Spinal cord (tissue), 10 donors: ENCODE data around the gene IL17RD. TPM values are rescaled to one million over a fixed set of nuclear protein-coding genes. Genes with fewer than 3 reads are reported as not detected.

ENCODE experiments used
- DNase-seq, 6 donors: peaks; one replicate each; pipeline versions ENCODE4 v3.0.0 to v3.0.0-alpha.2; 2013 to 2015; ENCODE audit warnings: low spot score in 6 of 6, low read depth in 4 of 6
- H3K27ac ChIP-seq: one replicate; pipeline ENCODE4 v1.5.1; 2013; ENCODE audit warnings: low read depth, low read length, control low read depth
- H3K27me3 ChIP-seq: one replicate; pipeline ENCODE4 v1.6.1; 2013; ENCODE audit warnings: low read length; ENCODE audit not compliant: control insufficient read depth, insufficient read depth
- H3K36me3 ChIP-seq: one replicate; pipeline ENCODE4 v1.6.1; 2013; ENCODE audit warnings: low read length; ENCODE audit not compliant: control insufficient read depth, insufficient read depth
- H3K4me1 ChIP-seq: one replicate; pipeline ENCODE4 v1.6.1; 2013; ENCODE audit warnings: low read length; ENCODE audit not compliant: control insufficient read depth, insufficient read depth
- H3K4me3 ChIP-seq: one replicate; pipeline ENCODE4 v1.5.1; 2013; ENCODE audit warnings: low read depth, low read length, control low read depth
- H3K9me3 ChIP-seq: one replicate; pipeline ENCODE4 v1.6.1; 2013; ENCODE audit warnings: low read length; ENCODE audit not compliant: control insufficient read depth, insufficient read depth
- WGBS: methylation state at CpG from one replicate; pipeline ENCODE4 v1.1.5; 2013; ENCODE audit warnings: missing lambda C conversion rate; ENCODE audit not compliant: insufficient coverage; 5-methylcytosine and 5-hydroxymethylcytosine counted together
- polyA plus RNA-seq, 2 donors: library from polyadenylated mRNA; unstranded; fragments of 120-200 nt; gene quantifications; one replicate each; pipeline ENCODE4 v1.2.1, GENCODE V29; 2013; ENCODE audit not compliant: insufficient read length in 2 of 2
- total RNA-seq, 2 donors: library from RNA; depleted of rRNA in 1 of 2; stranded (reverse); fragments of 120-200 nt in 1 of 2; fragments of >200 nt in 1 of 2; gene quantifications; one replicate each; pipeline versions ENCODE4 v1.2.3 to v1.2.4, GENCODE V29; 2013 to 2014
- donor health status: healthy.

The IL17RD gene
- total and polyA plus RNA-seq, 4 donors: 17.3 to 28.5 (median 24.2) TPM

DNA sequence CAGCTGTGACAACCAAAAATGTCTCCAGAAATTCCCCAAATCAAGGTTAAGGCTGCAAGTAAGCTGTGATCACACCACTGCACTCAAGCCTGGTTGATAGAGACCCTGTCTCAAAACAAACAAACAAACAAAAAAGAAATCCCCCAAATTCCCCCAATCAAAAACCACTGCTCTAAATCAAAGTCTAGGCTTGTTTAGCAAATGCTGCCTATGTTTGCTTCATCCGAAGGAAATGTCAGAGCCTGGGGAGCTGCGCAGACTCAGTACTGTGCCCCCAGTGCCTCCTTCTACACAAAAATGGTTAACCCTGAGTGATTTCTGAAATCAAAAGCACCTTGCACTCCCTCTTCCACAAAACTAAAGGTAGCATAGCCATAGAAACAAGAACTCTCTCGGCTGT, 13.4 kb downstream of the IL17RD start:
- H3K27ac ChIP-seq: peak overlapping the region; percentile 72
- peaks cover 21% of the 10 kb centered on the region for H3K4me1 ChIP-seq
- no peak overlapping the region for H3K4me3 ChIP-seq
- DNase-seq: peak in 1 of 6 donors; percentile 1
- WGBS: 17% methylated on average over 3 of the region's 3 CpGs
- H3K36me3 ChIP-seq: no peaks in the 10 kb centered on the region
- H3K9me3 ChIP-seq: no peaks in the 10 kb centered on the region
- H3K27me3 ChIP-seq: no peaks in the 10 kb centered on the region

DNA sequence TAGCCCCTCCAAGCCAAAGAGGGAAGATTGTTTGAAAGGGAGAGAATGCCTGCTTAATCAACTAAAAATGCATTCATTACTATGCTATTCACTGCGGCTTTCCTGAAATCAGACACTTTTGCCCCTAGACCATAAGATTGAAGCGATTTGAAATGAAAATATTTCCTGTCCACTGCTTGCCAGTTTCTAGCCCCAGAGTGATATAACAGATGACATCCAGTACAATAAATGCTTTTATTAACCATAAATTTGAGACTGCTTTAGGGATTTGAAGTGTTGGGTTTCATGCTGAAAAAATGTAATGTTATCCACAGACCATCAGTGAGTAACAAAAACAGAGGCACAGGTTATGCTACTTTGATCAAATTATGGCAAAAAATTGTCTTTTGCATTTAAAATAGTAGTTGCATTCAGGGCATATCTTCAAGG, 14.1 kb downstream of the IL17RD start:
- Histone ChIP-seq H3K36me3 (no peaks in the 10 kb centered on the region), H3K4me3 (no peak overlapping the region), H3K27ac (no peak overlapping the region), H3K27me3 (no peaks in the 10 kb centered on the region), H3K4me1 (peaks cover 21% of the 10 kb centered on the region), H3K9me3 (no peaks in the 10 kb centered on the region)
- peak in 1 of 6 donors; percentile 5 for DNase-seq
- no CpG with 5 or more reads among the region's 2 CpGs for WGBS

DNA sequence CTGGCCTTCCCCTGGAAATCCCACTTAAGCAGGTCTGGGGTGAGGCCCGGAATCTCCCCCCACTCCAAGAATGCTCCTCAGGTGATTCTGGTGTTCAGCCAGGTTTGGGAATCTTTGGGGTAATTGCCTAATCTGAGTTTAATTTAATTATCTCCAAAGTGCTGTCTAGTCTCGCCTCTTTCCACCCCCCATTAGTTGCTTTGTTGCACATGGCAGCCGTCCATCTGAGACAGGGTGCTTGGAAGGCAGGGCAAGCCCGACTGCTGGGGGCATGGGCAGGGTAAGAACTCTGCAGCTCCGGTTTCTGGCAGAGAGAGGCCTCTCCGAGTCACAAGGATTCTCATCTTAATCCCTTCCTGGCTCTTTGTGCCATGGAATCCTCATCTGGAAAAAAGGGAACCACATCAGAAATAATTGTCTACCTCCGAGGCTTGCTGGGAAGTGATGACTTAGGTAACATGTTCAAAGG, 15.0 kb downstream of the IL17RD start:
- DNase-seq: peak in 2 of 6 donors; percentile 23 to 61
- Histone ChIP-seq H3K36me3 (no peaks in the 10 kb centered on the region), H3K4me3 (no peak overlapping the region), H3K9me3 (no peaks in the 10 kb centered on the region), H3K4me1 (peaks cover 20% of the 10 kb centered on the region), H3K27me3 (no peaks in the 10 kb centered on the region), H3K27ac (peak overlapping the region; percentile 21)
- 28% methylated on average over 5 of the region's 7 CpGs for WGBS

DNA sequence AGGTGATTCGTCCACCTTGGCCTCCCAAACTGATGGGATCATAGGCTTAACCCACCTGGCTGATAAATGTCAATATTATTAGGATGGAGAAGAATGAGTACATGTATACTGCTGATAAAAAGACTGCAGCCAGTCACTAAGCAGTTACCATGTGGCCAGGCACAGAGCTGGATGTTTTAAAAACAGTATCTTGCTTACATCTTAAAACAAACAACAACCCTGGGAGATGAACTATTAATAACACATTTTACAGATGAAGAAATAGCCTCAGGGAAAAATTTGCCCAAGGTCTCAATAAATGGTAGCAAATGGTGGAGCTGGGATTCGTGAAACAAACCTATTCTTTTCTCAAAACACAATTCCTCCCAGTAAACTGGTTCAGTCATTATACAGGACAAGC, 18.1 kb downstream of the IL17RD start:
- H3K4me1 ChIP-seq: peaks cover 11% of the 10 kb centered on the region
- no peak overlapping the region for H3K4me3 ChIP-seq
- DNase-seq: no peak
- H3K9me3 ChIP-seq: no peaks in the 10 kb centered on the region
- no CpG with 5 or more reads among the region's 2 CpGs for WGBS
- H3K27me3 ChIP-seq: no peaks in the 10 kb centered on the region
- H3K36me3 ChIP-seq: no peaks in the 10 kb centered on the region
- no peak overlapping the region for H3K27ac ChIP-seq

DNA sequence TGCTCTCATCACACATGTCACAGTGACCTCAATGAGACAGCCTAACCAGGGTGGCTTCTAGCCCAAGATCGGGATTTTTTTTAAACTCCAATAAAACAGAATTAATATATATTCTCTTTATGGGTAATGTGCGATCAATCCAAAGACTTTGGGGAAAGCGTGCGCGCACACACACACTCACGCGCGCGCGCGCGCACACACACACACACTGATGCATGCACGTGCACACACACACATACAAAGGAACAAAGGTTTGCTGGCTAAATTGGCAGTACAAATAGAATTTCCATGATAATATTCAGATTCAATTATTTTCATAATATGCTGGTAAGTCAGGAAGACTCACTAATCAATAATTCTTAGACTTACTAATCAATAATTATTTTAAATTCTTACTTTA, 19.3 kb downstream of the IL17RD start:
- Histone ChIP-seq H3K4me3 (no peak overlapping the region), H3K4me1 (peaks cover 5% of the 10 kb centered on the region), H3K9me3 (no peaks in the 10 kb centered on the region), H3K27me3 (no peaks in the 10 kb centered on the region), H3K27ac (no peak overlapping the region), H3K36me3 (no peaks in the 10 kb centered on the region)
- no CpG with 5 or more reads among the region's 13 CpGs for WGBS
- no peak for DNase-seq

DNA sequence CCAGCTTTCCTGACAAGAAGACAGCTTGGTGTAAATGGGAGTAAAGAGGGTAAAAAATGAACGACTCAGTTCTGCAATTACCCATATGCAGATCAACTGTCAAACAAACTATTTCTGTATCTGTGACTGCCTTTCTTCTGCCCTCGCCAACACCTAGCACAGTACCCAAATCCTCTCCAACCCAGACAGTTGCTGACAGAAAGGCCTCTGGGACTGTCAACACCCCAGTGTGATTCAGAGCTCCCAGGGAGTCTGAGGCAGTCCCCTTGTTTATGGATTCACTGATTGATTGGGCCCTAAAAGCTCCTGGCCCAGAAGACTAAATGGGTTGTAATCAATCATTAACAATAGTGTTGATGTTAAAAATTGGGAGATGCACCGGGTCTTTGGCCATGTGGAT, 20.2 kb downstream of the IL17RD start:
- Histone ChIP-seq H3K9me3 (no peaks in the 10 kb centered on the region), H3K27me3 (no peaks in the 10 kb centered on the region), H3K27ac (no peak overlapping the region), H3K4me3 (no peak overlapping the region), H3K36me3 (no peaks in the 10 kb centered on the region), H3K4me1 (peaks cover 1% of the 10 kb centered on the region)
- 86% methylated on average over 1 of the region's 3 CpGs for WGBS
- DNase-seq: no peak

DNA sequence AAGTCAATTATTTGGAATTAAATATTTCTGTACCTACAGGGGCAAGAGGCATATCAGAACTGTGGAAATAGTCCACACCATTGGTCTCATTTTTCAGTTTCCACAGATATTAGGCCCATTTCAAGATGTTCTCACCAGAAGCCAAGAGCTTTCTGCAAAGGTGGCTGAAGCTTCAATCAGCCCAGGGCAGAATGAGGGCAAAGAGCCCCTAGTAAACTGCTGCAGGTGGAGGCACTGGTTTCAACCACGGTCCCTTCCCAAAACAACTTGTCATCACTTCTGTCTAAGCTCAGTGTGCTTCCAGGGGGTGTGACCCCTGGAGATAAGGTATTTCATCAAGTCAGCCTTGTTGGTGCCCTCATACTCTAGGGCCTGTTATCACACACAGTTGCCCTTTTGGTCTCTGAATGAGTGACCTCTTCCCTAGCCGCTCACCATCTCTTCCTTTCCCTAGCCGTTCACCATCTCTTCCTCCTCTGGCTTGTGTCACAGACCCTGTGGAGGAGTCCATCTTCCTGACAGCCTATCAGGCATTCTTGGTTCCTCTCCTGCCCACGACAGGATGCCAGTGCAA, 21.2 kb downstream of the IL17RD start:
- no peaks in the 10 kb centered on the region for H3K4me1 ChIP-seq
- 78% methylated on average over 4 of the region's 4 CpGs for WGBS
- H3K4me3 ChIP-seq: no peak overlapping the region
- no peaks in the 10 kb centered on the region for H3K9me3 ChIP-seq
- H3K27ac ChIP-seq: no peak overlapping the region
- no peaks in the 10 kb centered on the region for H3K27me3 ChIP-seq
- no peak for DNase-seq
- no peaks in the 10 kb centered on the region for H3K36me3 ChIP-seq

DNA sequence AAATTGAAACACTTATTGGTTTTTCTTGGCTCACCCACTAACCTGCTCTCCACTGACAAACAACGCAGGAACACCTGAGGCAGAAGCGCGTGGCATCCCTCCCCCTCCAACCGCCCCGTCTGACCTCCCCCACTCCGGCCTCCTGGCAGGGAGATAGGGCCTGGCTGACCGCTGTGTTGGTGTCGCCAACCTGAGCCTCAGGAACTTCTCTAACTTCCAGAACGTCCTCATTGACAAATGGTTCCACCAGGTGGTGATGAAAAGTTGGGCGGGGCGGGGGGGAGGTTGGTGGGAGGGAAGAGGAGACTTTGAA, 22.8 kb downstream of the IL17RD start:
- Histone ChIP-seq H3K27me3 (no peaks in the 10 kb centered on the region), H3K36me3 (no peaks in the 10 kb centered on the region), H3K4me1 (no peaks in the 10 kb centered on the region), H3K27ac (no peak overlapping the region), H3K9me3 (no peaks in the 10 kb centered on the region), H3K4me3 (no peak overlapping the region)
- DNase-seq: no peak
- WGBS: 59% methylated on average over 5 of the region's 11 CpGs

DNA sequence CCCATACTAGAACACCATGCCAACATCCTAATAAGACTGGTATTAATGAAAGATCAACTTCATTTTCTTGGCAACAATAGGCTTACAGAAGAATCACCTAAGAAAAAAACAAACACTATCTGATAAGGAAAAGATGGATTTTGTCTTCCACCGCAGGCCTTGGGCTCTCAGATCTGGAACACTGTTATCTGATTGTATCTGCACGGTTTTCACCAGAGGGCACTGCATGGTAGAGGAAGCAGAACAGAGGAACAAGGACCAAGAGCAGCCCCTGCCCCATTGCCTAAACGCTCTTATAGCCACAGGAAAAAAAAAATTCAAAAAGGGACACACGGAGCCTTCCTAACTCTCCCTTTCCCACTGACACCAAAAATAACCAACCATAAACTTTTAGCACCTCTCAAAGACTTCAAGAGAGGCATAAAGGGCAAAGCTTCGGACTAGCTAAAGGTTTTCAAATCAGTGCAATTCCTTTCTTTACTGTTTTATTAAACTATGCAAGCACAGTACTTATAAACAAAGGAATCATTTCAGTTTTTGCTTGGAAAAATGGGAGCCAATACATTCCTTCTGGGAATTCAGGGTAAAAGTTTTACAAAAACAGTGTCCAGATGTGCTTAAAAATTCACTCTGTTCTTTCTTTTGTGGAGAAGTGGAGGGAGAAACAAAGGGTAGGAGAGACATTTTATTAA, 23.3 kb downstream of the IL17RD start:
- no peaks in the 10 kb centered on the region for H3K9me3 ChIP-seq

DNA sequence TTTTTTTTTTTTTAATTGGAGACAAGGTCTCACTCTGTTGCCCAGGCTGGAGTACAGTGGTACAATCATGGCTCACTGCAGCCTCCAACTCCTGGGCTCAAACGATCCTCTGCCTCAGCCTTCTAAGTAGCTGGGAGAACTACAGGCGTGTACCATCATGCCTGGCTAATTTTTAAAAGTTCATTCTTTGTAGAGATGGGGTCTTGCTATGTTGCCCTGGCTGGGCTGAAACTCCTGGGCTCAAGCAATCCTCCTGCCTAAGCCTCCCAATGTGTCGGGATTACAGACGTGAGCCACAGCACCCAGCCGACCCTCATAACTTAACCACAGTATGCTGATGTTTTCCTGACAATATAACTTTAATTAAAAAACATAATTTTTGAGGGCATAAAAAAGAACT, 24.3 kb downstream of the IL17RD start:
- H3K27ac ChIP-seq: no peak overlapping the region
- no peaks in the 10 kb centered on the region for H3K36me3 ChIP-seq
- WGBS: 83% methylated on average over 1 of the region's 5 CpGs
- H3K4me3 ChIP-seq: no peak overlapping the region
- DNase-seq: no peak
- no peaks in the 10 kb centered on the region for H3K9me3 ChIP-seq
- no peaks in the 10 kb centered on the region for H3K4me1 ChIP-seq
- no peaks in the 10 kb centered on the region for H3K27me3 ChIP-seq

More for the DNA sequence above, 23.3 kb downstream of the IL17RD start:
- Histone ChIP-seq H3K27ac (no peak overlapping the region), H3K4me1 (no peaks in the 10 kb centered on the region), H3K27me3 (no peaks in the 10 kb centered on the region), H3K4me3 (no peak overlapping the region), H3K36me3 (no peaks in the 10 kb centered on the region)
- DNase-seq: peak in 1 of 6 donors; percentile 47
- WGBS: 47% methylated on average over 3 of the region's 5 CpGs
